NCI-H187 treated with DMSO at 0.1 percent for 48 hours (cell line): ENCODE measurements around the gene PRDX5.

Experiments used
- DNase-seq: peaks from one replicate; lab custom pipeline; 2025; lab: John Stamatoyannopoulos, UW

Gene PRDX5

GRCh38 chr11:64362339-64362738 lies 44.4 kb downstream of the PRDX5 start:
- DNase-seq: no peak

DNA sequence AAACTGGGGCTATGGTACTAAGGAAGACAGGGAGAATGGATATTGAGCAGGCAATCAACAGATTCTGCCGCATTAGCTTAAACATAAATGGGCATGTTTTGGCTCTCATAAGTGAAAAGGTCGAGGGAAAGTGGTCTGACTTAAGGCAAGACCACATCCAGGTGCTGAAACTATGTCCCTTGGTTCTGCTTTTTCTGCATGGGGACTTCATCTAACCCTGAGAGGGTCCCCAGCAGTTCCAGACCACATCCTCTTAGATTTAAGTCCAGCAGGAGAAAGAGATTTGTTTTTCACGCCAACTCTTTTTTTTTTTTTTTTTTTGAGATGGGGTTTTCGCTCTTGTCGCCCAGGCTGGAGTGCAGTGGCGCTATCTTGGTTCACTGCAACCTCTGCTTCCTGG lies 46.5 kb downstream of the PRDX5 start:
- no peak for DNase-seq

DNA sequence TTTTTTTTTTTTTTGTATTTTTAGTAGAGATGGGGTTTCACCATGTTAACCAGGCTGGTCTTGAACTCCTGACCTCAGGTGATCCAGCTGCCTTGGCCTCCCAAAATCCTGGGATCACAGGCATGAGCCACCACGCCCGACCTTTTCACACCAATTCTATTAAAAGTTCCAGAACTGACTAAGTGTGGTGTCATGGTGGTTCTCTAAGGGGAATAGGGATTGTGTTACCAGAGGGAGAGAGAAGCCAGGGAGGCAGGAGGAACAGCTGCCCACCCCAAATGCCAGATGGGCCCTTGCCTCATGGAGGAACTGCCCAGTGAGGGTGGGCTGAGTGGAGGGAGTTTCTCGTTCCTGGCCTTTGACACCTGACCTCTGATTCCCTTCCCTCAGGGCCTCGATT lies 47.0 kb downstream of the PRDX5 start:
- DNase-seq: no peak

GRCh38 chr11:64366751-64367150 lies 48.8 kb downstream of the PRDX5 start:
- DNase-seq: no peak

DNA sequence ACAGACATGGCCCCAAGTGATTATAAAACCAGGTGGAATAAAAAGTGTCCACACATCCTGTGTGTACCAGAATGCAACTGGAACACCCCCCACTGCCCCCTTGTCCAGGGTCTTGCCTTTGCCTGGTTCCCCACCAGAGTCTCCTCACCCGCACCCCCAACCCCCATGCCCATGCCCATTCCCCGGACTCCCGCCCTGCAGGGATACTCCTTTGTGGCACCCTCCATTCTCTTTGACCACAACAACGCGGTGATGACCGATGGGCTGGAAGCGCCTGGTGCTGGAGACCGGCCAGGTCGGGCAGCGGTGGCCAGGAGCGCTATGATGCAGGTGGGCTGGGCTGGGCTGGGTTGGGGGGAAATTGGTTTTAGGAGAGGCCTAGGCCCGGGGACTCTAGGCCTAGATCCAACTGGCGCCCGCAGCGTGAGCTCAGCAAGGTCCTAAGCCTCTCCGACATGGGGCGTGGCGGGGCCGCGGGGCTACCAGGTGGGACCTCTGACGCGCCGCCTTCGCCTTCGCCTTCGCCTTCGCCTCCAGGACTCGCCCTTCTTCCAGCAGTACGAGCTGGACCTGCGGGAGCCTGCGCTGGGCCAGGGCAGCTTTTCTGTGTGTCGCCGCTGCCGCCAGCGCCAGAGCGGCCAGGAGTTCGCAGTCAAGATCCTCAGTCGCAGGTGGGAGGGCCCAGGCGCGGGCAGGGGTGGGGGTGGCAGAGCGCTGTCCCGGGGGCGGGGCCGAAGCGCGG lies 50.2 kb downstream of the PRDX5 start:
- DNase-seq: no peak

GRCh38 chr11:64368673-64369074 lies 50.8 kb downstream of the PRDX5 start:
- no peak for DNase-seq

DNA sequence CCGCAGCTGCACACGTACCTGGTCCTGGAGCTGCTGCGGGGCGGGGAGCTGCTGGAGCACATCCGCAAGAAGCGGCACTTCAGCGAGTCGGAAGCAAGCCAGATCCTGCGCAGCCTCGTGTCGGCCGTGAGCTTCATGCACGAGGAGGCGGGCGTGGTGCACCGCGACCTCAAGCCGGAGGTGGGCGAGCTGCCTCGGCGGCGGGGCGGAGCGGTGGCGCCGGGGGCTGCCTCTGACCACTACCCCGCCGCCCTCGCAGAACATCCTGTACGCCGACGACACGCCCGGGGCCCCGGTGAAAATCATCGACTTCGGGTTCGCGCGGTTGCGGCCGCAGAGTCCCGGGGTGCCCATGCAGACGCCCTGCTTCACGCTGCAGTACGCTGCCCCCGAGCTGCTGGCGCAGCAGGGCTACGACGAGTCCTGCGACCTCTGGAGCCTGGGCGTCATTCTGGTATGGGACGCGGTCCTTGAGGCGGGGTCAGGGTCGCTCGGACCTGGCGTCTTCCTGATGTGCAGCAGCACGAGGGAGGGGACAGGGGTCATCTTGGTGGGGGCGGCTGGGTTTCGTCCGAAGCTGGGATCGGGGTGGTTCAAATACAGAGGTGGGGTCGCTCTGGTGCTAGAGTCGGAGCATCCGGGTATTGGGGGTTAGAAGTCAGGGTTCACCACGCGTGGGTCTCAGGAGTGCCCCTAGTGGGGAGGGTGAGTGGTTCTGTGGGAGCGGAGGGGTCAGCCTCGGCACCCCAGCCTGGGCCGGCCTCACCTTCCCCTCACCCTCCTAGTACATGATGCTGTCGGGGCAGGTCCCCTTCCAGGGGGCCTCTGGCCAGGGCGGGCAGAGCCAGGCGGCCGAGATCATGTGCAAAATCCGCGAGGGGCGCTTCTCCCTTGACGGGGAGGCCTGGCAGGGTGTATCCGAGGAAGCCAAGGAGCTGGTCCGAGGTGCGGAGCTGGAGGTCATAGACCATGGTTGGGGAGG lies 51.8 kb downstream of the PRDX5 start:
- no peak for DNase-seq

- no peak for DNase-seq
Observed at GRCh38 chr11:64371201-64371600, 53.3 kb downstream of the PRDX5 start.
